ENCODE data around the gene THADA.

THADA gene

GRCh38 chr2:43224131-43224570, 371.7 kb downstream of the THADA start:
- peak; percentile 71 for TF ChIP-seq CTCF (IDR thresholded peaks at IDR 0.05; ENCODE audit: control insufficient read depth, insufficient read depth, low read depth, low read length, missing control alignments)
- H3K4me3 ChIP-seq (ENCODE audit: control insufficient read depth, low read depth, low read length), result peak overlapping the region; percentile 72
- no peak for DNase-seq (ENCODE audit: low read depth)

DNA sequence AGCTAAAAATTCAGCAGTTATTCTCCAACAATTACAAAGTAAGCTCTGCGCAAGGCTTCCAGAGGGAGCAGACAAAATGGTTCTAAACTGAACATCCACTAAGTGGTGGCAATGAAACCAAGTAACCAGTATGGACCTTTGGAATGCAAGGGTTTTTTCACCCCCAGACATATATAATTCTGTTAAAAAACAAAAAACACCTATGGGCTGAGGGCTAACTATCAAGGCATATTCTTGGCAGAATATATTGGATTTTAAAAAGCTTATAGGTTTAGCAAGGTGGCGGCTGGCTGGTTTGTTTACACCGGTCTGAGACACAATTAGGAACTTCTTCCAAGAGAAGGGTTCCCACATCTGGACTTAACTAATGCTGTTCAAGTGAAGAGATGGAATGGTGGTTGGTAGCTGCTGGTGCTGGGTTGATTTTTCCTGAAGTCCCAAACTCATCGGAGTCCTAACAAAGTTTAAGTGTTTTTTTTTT, 372.3 kb downstream of the THADA start:
- peak overlapping the region; percentile 72 for H3K4me3 ChIP-seq (ENCODE audit: control insufficient read depth, low read depth, low read length)
- DNase-seq (ENCODE audit: low read depth), result no peak
- no peak for TF ChIP-seq CTCF (IDR thresholded peaks at IDR 0.05; ENCODE audit: control insufficient read depth, insufficient read depth, low read depth, low read length, missing control alignments)

DNA sequence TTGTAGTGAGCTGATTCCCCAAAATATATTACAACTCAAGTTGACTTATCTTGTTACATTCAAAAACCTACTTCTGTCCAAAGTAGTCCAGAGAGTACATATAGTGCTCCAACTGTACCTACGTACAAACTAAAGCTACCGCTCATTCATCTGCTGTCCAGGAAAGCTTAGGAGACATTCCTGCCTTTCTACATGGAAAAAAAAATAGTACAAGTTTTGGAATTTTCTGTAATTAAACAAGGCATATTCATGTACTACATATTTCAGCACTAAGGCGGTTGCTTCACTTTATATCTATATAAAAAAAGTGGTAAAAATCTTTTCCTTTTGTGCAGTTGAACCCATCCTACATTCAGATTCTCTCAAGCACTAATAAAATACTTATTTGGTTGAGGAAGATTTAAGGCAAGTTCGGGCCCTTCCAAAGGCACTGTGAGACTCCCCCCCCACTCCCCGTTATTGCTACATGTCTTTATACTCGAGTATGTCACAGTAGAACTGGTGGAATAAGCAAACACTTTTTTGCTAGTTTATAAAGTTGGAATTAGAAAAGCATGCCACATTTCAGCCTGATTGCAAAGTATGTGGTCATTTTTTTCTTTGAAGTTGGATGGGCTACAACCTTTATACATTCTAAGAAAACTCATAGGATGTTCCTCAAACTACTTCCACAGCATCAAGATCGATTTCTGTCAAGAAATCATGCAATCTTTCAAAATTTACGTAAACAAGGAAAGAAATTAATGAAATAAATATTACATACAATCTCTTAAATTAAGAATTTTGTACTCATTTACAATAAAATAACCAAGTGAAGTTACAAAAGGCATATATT, 373.1 kb downstream of the THADA start:
- TF ChIP-seq CTCF (IDR thresholded peaks at IDR 0.05; ENCODE audit: control insufficient read depth, insufficient read depth, low read depth, low read length, missing control alignments), result no peak

DNA sequence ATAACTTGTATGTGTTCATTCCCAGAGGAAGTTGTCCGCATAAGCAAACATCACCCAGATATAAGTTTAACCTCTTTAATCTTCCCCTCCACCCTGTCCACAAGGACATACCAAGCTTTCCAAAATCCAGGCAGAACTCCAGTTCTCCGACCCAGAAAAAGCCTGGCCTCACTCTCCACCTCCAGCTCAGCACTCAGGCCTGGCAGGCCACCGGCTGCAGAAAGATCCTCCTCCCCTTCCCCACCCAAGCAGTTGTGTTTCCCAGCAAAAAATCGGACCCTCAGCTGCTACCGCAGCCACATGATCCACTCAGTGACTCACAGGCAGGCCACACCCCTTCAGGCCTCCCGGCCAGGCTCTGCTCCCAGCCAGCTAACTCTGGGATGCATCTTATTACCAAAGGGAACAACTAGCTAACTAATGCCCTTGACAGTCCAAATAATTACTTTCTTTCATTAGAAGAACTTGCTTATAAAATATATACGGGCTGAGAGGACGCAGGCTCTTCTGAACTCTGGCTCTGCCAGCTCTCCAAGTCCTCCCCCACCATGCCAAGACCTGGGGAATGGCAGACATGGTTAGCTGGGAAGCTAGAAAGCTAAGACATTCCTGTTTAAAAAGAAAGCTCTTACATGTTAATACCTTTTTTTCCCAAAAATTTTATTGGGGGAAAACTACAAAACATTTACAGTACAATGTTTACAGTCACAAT, 373.9 kb downstream of the THADA start:
- peak; percentile 78 for DNase-seq (ENCODE audit: low read depth)
- H3K4me3 ChIP-seq (ENCODE audit: control insufficient read depth, low read depth, low read length), result peak overlapping the region; percentile 72
- no peak for TF ChIP-seq CTCF (IDR thresholded peaks at IDR 0.05; ENCODE audit: control insufficient read depth, insufficient read depth, low read depth, low read length, missing control alignments)

More for the DNA sequence above, 373.1 kb downstream of the THADA start:
- no peak for DNase-seq (ENCODE audit: low read depth)
- H3K4me3 ChIP-seq (ENCODE audit: control insufficient read depth, low read depth, low read length), result peak overlapping the region; percentile 72

GRCh38 chr2:43221124-43221762, 374.6 kb downstream of the THADA start:
- TF ChIP-seq CTCF (IDR thresholded peaks at IDR 0.05; ENCODE audit: control insufficient read depth, insufficient read depth, low read depth, low read length, missing control alignments), result no peak
- H3K4me3 ChIP-seq (ENCODE audit: control insufficient read depth, low read depth, low read length), result peak overlapping the region; percentile 72
- DNase-seq (ENCODE audit: low read depth), result no peak

DNA sequence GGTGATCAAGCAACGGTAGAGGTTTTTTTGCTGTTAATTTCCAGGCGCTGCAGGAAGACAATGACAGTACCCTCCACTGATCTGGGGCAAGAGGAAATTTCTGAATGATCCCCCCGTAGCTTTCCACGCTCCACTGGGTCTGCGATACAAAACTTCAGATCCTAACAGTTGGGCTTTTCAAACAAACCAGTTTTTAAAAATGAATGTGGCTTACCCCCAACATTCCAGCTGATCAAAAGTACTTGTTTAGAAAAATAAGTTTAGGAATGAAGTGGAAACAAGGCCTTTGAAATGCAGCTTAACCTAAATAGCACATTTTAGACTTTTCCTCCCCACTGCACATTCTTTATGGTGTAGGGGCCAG, 375.1 kb downstream of the THADA start:
- no peak for DNase-seq (ENCODE audit: low read depth)
- H3K4me3 ChIP-seq (ENCODE audit: control insufficient read depth, low read depth, low read length), result peak overlapping the region; percentile 72
- TF ChIP-seq CTCF (IDR thresholded peaks at IDR 0.05; ENCODE audit: control insufficient read depth, insufficient read depth, low read depth, low read length, missing control alignments), result no peak

All from AG09309 (cell line).